Astrocyte (in vitro differentiated cells and primary cell): ENCODE results near the gene WDR64. TPM values are rescaled to one million over a fixed set of nuclear protein-coding genes. Genes with fewer than 3 reads are reported as not detected.

ENCODE experiments used
- DNase-seq: peaks from one replicate; pipeline ENCODE4 v3.0.0-alpha.2; 2010; ENCODE audit warnings: low read depth
- FAIRE-seq: peaks from 2 replicates; lab custom pipeline; 2011; peaks lifted over from hg19 to GRCh38; lab: Jason Lieb, UNC
- H2AFZ ChIP-seq: 2 replicates; pipeline ENCODE4 v1.6.0; 2012; ENCODE audit warnings: low read depth, low read length, inconsistent platforms
- H3K27ac ChIP-seq: 2 replicates; pipeline ENCODE4 v1.5.1; 2011; ENCODE audit warnings: low read depth, low read length, inconsistent platforms
- H3K27me3 ChIP-seq: 2 replicates; pipeline ENCODE4 v1.6.0; 2011; ENCODE audit warnings: low read length, inconsistent platforms; ENCODE audit not compliant: insufficient read depth
- H3K36me3 ChIP-seq: 2 replicates; pipeline ENCODE4 v1.5.1; 2011; ENCODE audit warnings: low read length, inconsistent platforms; ENCODE audit not compliant: insufficient read depth
- H3K4me1 ChIP-seq: 2 replicates; pipeline ENCODE4 v1.5.1; 2011; ENCODE audit warnings: low read length, inconsistent platforms; ENCODE audit not compliant: insufficient read depth
- H3K4me2 ChIP-seq: 2 replicates; pipeline ENCODE4 v1.6.0; 2012; ENCODE audit warnings: low read length, inconsistent platforms
- H3K4me3 ChIP-seq: 2 replicates; pipeline ENCODE4 v1.5.1; 2011; ENCODE audit warnings: low read depth, mild to moderate bottlenecking, low read length, inconsistent platforms; ENCODE audit not compliant: insufficient read depth
- H3K79me2 ChIP-seq: 2 replicates; pipeline ENCODE4 v1.6.0; 2012; ENCODE audit warnings: mild to moderate bottlenecking, low read length, inconsistent platforms; ENCODE audit not compliant: insufficient read depth
- H3K9ac ChIP-seq: 2 replicates; pipeline ENCODE4 v1.6.0; 2012; ENCODE audit warnings: mild to moderate bottlenecking, low read length, inconsistent platforms
- H3K9me3 ChIP-seq: 2 replicates; pipeline ENCODE4 v1.5.1; 2012; ENCODE audit warnings: low read depth, mild to moderate bottlenecking, low read length, inconsistent platforms; ENCODE audit not compliant: insufficient read depth
- H4K20me1 ChIP-seq: 2 replicates; pipeline ENCODE4 v1.6.0; 2012; ENCODE audit warnings: low read length, inconsistent platforms; ENCODE audit not compliant: insufficient read depth
- H3K27ac Mint-ChIP-seq: one replicate; pipeline ENCODE4 v1.8.0; 2021; ENCODE audit warnings: mild to moderate bottlenecking, mixed read lengths; ENCODE audit not compliant: unreplicated experiment
- H3K27me3 Mint-ChIP-seq: one replicate; pipeline ENCODE4 v1.8.0; 2021; ENCODE audit warnings: low read depth, mixed read lengths; ENCODE audit not compliant: unreplicated experiment
- H3K36me3 Mint-ChIP-seq: one replicate; pipeline ENCODE4 v1.8.0; 2021; ENCODE audit warnings: low read depth, mixed read lengths; ENCODE audit not compliant: unreplicated experiment
- H3K4me1 Mint-ChIP-seq: one replicate; pipeline ENCODE4 v1.8.0; 2021; ENCODE audit warnings: low read depth, mixed read lengths; ENCODE audit not compliant: unreplicated experiment
- H3K4me3 Mint-ChIP-seq: one replicate; pipeline ENCODE4 v1.8.0; 2021; ENCODE audit warnings: mild to moderate bottlenecking, moderate library complexity, mixed read lengths; ENCODE audit not compliant: unreplicated experiment
- H3K9me3 Mint-ChIP-seq: one replicate; pipeline ENCODE4 v1.8.0; 2021; ENCODE audit warnings: mild to moderate bottlenecking, mixed read lengths; ENCODE audit not compliant: unreplicated experiment
- EZH2 ChIP-seq: IDR thresholded peaks from 2 replicates; pipeline ENCODE4 v1.6.1; 2012; ENCODE audit warnings: mild to moderate bottlenecking, low read length, inconsistent platforms; ENCODE audit not compliant: insufficient read depth
- total RNA-seq: library from RNA; stranded (reverse); gene quantifications from 2 replicates; pipeline ENCODE4 v1.2.1, GENCODE V29; 2021
- TF ChIP-seq, protein P1 (sequence below): IDR thresholded peaks from 2 replicates; pipeline ENCODE4 v1.5.1; 2011; ENCODE audit warnings: low read depth, mild to moderate bottlenecking, inconsistent platforms, low read length, moderate library complexity; ENCODE audit not compliant: insufficient read depth

The WDR64 gene
- total RNA-seq, 1 donor from 2014 or later, result not detected

DNA sequence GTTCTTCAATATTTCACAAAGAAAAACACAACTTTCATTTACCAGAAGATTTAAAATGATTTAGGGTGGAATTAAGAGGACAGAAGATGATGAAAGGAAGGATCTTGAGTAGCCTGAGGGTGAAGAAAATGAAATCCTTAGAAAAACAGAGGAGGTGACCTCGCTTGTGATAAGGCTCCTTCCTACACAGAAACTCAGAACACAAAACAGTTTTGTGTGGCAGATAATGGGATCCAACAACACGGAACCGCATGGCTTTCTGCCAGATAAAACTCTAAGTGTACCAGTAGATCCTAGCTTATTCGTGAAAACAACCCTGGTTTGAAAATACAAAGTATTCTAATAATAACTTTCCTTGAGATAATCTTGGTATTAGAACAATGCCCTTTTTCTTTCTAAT is 121.9 kb downstream of the WDR64 start:
- H3K27ac Mint-ChIP-seq, result no peak overlapping the region
- no peak overlapping the region for H3K4me3 Mint-ChIP-seq
- H3K36me3 Mint-ChIP-seq, result no peaks in the 10 kb centered on the region
- H3K27ac ChIP-seq, result no peak overlapping the region
- H3K27me3 ChIP-seq, result no peaks in the 10 kb centered on the region
- H3K27me3 Mint-ChIP-seq, result no peaks in the 10 kb centered on the region
- H3K4me2 ChIP-seq, result no peak overlapping the region
- no peak overlapping the region for H2AFZ ChIP-seq
- H3K4me1 Mint-ChIP-seq, result no peaks in the 10 kb centered on the region
- no peak for DNase-seq
- no peaks in the 10 kb centered on the region for H3K9me3 ChIP-seq
- H3K36me3 ChIP-seq, result no peaks in the 10 kb centered on the region
- H3K9ac ChIP-seq, result no peak overlapping the region
- no peaks in the 10 kb centered on the region for H3K79me2 ChIP-seq
- no peak for FAIRE-seq
- H3K4me3 ChIP-seq, result no peak overlapping the region
- no peak for TF ChIP-seq EZH2
- TF ChIP-seq, protein P1, sequence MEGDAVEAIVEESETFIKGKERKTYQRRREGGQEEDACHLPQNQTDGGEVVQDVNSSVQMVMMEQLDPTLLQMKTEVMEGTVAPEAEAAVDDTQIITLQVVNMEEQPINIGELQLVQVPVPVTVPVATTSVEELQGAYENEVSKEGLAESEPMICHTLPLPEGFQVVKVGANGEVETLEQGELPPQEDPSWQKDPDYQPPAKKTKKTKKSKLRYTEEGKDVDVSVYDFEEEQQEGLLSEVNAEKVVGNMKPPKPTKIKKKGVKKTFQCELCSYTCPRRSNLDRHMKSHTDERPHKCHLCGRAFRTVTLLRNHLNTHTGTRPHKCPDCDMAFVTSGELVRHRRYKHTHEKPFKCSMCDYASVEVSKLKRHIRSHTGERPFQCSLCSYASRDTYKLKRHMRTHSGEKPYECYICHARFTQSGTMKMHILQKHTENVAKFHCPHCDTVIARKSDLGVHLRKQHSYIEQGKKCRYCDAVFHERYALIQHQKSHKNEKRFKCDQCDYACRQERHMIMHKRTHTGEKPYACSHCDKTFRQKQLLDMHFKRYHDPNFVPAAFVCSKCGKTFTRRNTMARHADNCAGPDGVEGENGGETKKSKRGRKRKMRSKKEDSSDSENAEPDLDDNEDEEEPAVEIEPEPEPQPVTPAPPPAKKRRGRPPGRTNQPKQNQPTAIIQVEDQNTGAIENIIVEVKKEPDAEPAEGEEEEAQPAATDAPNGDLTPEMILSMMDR, result no peak
- no peaks in the 10 kb centered on the region for H3K9me3 Mint-ChIP-seq
- no peaks in the 10 kb centered on the region for H3K4me1 ChIP-seq
- no peaks in the 10 kb centered on the region for H4K20me1 ChIP-seq

DNA sequence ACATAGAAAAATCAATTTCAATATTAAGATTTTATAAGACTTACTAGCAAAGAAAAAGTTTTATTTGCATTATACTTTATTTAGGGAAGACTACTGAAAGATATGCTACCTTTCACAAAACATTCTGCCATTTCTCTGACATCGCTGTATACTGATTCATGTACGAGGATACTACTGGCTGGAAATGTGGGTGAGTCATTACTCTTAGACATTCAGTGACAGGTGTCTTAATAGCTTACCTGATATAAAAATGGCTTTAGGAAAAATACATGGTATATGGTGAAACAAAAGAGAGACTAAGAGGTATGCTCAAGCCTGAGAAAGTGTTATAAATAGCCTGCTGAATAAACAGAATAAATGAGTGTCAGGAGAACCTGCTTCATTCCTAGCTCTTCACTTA is 122.9 kb downstream of the WDR64 start:
- TF ChIP-seq, protein P1, result no peak
- no peak for TF ChIP-seq EZH2
- no peak overlapping the region for H3K4me3 Mint-ChIP-seq
- no peaks in the 10 kb centered on the region for H3K79me2 ChIP-seq
- no peaks in the 10 kb centered on the region for H3K27me3 Mint-ChIP-seq
- no peak overlapping the region for H2AFZ ChIP-seq
- no peaks in the 10 kb centered on the region for H4K20me1 ChIP-seq
- H3K9me3 ChIP-seq, result no peaks in the 10 kb centered on the region
- no peak overlapping the region for H3K4me3 ChIP-seq
- FAIRE-seq, result no peak
- H3K27ac Mint-ChIP-seq, result no peak overlapping the region
- no peak overlapping the region for H3K4me2 ChIP-seq
- H3K9ac ChIP-seq, result no peak overlapping the region
- no peaks in the 10 kb centered on the region for H3K27me3 ChIP-seq
- H3K4me1 ChIP-seq, result no peaks in the 10 kb centered on the region
- no peaks in the 10 kb centered on the region for H3K36me3 Mint-ChIP-seq
- no peak for DNase-seq
- H3K9me3 Mint-ChIP-seq, result no peaks in the 10 kb centered on the region
- H3K27ac ChIP-seq, result no peak overlapping the region
- no peaks in the 10 kb centered on the region for H3K36me3 ChIP-seq
- no peaks in the 10 kb centered on the region for H3K4me1 Mint-ChIP-seq

DNA sequence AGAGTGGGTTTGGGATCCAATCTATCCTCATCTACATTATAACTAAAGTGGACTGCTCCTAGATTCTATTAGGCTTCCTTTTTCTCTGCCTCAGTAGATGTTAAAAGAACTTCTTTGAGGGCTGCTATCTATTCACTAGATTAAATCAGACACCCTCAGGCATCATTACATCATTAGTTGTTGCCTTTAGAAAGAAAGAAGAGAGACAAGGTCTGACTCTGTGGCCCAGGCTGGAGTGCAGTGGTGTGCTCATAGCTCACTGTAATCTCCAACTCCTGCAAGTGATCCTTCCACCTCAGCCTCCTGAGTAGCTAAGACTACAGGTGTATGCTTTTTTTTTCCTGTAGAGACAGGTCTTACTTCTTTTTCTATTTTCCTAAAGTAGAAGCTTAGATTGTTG is 124.8 kb downstream of the WDR64 start:
- no peak overlapping the region for H3K27ac ChIP-seq
- TF ChIP-seq, protein P1, result no peak
- no peak for TF ChIP-seq EZH2
- no peaks in the 10 kb centered on the region for H3K27me3 ChIP-seq
- no peaks in the 10 kb centered on the region for H3K4me1 ChIP-seq
- FAIRE-seq, result no peak
- H3K9me3 ChIP-seq, result no peaks in the 10 kb centered on the region
- H3K79me2 ChIP-seq, result no peaks in the 10 kb centered on the region
- Mint-ChIP-seq H3K4me3 (no peak overlapping the region), H3K36me3 (no peaks in the 10 kb centered on the region), H3K4me1 (no peaks in the 10 kb centered on the region), H3K27me3 (no peaks in the 10 kb centered on the region), H3K27ac (no peak overlapping the region), H3K9me3 (no peaks in the 10 kb centered on the region)
- H3K4me2 ChIP-seq, result no peak overlapping the region
- DNase-seq, result no peak
- no peaks in the 10 kb centered on the region for H3K36me3 ChIP-seq
- H4K20me1 ChIP-seq, result no peaks in the 10 kb centered on the region
- H3K9ac ChIP-seq, result no peak overlapping the region
- no peak overlapping the region for H3K4me3 ChIP-seq
- no peak overlapping the region for H2AFZ ChIP-seq
